ENCODE measurements around the gene FAM171A2.

The FAM171A2 gene

GRCh38 chr17:44318077-44318892 is 45.4 kb downstream of the FAM171A2 start:
- DNase-seq: no peak

- DNase-seq: no peak
Measured at GRCh38 chr17:44317545-44317944, 46.1 kb downstream of the FAM171A2 start.

- DNase-seq: no peak
Measured at GRCh38 chr17:44315760-44316731, 47.6 kb downstream of the FAM171A2 start.

GRCh38 chr17:44314869-44315661 is 48.6 kb downstream of the FAM171A2 start:
- peak; percentile 30 for DNase-seq

- DNase-seq: no peak
Measured at GRCh38 chr17:44314524-44314868, 49.2 kb downstream of the FAM171A2 start.

- DNase-seq: no peak
Measured at GRCh38 chr17:44314031-44314430, 49.6 kb downstream of the FAM171A2 start.

GRCh38 chr17:44312396-44313104 is 51.1 kb downstream of the FAM171A2 start:
- no peak for DNase-seq

- no peak for DNase-seq
Measured at GRCh38 chr17:44311562-44312181, 52.0 kb downstream of the FAM171A2 start.

GRCh38 chr17:44310609-44311376 is 52.9 kb downstream of the FAM171A2 start:
- no peak for DNase-seq

GRCh38 chr17:44310188-44310587 is 53.5 kb downstream of the FAM171A2 start:
- DNase-seq: no peak

- DNase-seq: no peak
Measured at GRCh38 chr17:44309472-44309871, 54.2 kb downstream of the FAM171A2 start.

GRCh38 chr17:44308865-44309264 is 54.8 kb downstream of the FAM171A2 start:
- no peak for DNase-seq

- peak; percentile 88 for DNase-seq
Measured at GRCh38 chr17:44308320-44308818, 55.3 kb downstream of the FAM171A2 start, which contains the start of gene RUNDC3A. Gene RUNDC3A, plus strand, starts transcription at chr17:44308601. Its CDS starts 232 bp downstream, at chr17:44308833.

GRCh38 chr17:44307387-44308186 is 56.1 kb downstream of the FAM171A2 start:
- DNase-seq: no peak

GRCh38 chr17:44304651-44305050 is 59.0 kb downstream of the FAM171A2 start:
- no peak for DNase-seq

All from CD4-positive, alpha-beta T cell treated with Interleukin-17A for 1 hour (primary cell).